Occipital lobe (tissue), 2 donors: ENCODE data around the gene BARHL1. TPM values are rescaled to one million over a fixed set of nuclear protein-coding genes. Genes with fewer than 3 reads are reported as not detected.

Experiments used
- DNase-seq: peaks from one replicate; lab custom pipeline; 2025; lab: John Stamatoyannopoulos, UW
- total RNA-seq: library from RNA; depleted of rRNA; stranded (reverse); fragments of >200 nt; gene quantifications from one replicate; pipeline ENCODE4 v1.2.3, GENCODE V29; 2014

BARHL1 gene
- not detected for total RNA-seq

DNA sequence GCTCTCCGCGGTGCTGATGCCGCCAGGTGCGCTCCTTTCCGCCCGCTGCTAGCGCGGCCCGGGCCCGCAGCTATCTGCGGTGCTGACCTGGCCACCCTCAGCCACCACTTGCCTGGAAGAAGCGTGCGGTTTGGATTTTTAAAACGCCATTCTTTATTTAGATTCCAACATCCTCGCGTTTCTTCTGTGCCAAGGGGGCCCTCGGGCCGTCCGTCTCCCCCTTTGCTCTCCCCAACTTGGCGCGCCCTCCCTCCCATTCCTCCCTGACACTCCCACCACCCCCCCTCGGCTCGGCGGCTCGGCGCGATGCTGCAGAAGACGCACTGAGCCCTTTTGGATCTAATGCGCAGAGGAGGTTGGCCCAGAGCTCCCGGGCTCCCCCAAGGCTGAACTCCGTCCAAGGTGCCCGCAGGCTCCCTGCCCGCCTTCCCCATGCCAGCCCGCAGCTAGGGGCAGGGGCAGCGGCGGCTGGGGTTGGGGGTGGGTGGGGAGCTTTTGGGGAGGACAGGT is at the start of gene BARHL1:
TSS of gene BARHL1 (plus strand) at position 331 of the 510 bp plus-strand sequence. CDS start 192 bp downstream, outside the sequence.
- no peak for DNase-seq

DNA sequence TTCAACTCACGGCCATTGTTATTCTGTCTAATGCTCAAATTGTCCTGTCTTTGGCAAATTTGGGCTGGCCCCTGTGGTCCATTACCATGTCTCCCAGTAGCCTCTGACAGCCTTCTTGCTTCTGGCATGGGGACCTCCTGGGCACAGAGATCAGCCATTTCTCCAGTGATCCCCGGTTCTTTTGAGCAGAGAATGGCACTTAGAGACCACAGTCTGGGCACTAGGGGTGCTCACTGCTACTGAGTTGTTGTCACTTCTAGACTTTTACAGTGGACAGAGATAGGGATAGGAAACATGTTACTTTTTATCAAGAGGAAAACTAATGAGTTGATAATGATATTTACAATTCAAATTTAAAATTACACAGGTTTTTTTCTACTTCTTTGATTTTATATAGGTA is 47.6 kb upstream of the BARHL1 start:
- DNase-seq = no peak

DNA sequence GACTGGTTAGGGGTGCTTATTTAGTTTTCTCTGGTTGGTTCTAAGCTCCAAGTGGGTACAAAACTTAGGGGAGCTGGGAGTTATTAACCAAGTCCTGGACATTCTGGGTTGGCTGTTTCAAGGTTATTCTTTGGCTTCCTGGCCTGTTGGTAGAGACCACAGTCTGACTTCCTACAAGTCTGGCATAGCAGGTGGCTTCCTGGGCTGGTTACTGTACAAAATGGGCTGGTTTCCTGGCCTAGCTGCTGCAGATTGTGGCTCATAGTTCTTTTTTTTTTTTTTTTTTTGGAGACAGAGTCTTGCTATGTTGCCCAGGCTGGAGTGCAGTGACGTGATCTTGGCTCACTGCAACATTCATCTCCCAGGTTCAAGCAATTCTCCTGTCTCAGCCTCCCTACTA is 46.3 kb upstream of the BARHL1 start:
- DNase-seq = no peak

DNA sequence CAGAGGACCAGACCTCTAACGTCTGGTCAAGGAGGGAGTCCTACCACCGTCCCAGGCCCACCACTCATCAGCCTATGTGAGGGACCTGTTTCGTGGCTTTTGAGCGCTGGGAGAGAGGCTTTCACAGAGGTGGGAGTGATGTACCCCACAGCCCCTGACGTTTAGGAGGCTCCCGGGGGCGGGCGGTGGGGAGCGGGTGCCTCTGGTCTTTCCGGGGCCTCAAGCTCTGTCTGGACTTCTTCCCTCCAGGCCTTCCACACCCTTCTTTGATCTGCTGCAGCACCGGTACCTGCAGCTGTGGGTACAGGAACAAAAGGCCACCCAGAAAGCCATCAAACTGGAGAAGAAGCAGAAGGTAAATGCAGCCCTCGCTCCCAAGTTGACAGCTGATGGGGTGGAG is 45.1 kb upstream of the BARHL1 start:
- no peak for DNase-seq

DNA sequence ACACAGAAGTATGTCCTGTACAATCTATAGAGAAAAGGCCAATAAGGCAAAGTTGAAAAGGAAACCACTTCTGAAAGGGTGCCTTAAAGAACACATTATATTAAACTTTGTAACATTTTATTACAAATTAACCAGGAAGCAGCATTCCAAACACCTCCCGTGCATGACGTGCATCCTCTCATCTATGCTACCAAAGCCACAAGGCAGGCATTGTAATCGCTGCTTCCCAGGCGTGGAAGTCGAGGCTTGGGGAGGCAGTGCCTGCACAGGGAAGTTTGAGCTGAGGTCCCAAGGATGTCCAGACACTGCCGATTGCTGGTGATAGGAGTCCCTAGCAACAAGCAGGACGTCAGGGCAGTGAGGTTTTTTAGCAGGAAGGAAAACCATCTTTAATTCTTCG is 44.3 kb upstream of the BARHL1 start:
- DNase-seq = no peak

DNA sequence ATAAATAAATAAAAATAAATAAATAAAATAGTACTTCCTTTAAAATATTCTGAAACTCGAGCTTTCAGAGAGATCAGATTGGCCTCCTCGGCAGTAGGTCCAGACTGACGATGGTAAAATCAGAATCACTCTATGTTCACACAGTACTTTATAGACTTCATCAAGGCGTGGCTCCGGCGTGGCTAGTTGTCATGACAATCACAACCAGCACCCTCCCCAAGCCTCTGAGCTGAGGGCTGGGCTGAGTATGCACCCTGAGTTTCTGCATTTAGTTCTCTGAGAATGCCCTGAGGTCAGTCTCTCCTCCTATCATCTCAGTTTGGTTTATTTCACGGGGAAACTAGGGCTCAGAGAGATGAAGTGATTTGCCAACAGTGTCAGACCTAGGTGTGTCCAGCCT is 43.3 kb upstream of the BARHL1 start:
- no peak for DNase-seq

DNA sequence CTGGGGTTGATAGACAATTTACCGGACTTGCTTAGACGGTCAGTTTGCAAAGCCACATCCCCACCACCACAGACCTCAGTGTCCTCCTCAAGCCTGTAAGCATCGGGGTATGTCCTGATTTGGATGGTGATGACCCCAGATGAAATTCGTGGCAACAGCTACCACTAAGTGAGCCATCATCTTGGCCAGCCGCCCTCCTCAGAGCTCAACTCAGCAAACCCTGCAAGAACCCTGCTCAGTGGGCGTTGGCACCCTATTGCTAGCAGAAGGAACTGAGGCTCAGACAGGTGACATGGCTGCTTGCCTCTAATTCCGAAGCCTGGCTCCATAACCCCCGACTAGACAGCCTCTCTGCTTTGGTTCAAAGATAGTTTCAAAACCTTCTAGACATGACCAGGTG is 41.4 kb upstream of the BARHL1 start:
- DNase-seq = no peak

DNA sequence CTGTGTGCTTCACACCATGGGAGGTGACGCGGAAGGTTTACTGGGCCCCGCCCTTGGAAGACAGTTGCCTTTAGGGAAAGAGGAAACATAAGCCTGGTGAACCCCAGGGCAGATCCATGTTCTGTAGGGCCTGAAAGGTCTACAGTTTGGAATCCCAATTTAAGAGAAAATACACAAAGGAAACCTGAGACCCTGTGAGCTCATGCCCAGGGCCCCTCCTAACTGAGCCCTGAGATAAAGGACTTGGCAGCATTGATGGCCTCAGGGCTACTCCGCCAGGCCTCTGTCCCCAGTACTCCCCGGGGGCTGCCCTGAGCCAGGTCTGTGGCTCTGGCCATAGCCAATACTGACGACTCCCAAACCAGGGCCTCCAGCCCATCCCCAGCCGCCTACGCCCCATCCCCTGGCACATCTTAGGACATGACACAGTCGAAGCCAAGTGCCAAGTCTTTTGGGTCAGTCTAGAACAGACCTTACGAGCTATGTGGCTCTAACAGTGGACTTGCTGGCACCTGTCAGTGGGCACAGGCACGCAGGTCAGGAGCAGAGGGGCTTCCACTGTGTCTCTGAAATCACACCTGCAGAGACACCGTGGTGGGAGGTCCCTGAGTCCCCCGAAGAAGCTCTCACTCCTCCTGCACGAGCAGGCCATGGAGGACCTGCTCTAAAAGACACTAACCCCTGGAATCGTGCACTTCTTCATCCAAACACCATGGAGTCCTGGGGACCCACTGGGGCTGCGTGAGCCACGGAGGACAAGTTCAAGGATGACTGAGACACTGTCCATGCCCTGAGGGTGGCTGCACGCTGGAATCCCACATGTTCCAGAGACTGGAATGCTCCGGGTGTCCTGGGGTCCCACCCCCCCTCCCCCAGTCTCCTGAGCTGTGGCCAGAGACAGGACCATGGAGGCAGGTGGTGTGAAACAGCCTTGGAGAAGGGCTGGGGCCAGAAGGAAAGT is 40.3 kb upstream of the BARHL1 start:
- no peak for DNase-seq

DNA sequence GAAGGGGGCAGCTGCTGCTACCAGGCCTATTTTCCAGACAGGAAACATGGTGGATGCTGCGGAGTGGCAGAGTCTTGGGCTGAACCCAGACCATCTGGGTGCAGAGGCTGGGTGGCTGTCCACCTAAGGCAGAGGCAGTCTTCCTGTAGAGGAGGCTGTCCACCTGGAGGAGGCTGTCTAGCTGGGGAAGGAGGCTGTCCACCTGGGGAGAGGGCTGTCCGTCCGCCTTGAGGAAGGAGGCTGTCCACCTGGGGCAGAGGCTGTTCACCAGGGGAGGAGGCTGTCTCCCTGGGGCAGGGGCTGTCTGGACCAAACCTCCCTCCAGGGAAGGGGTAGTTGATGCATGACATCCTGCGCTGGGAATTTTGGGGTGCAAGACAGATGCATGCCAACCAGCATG is 39.2 kb upstream of the BARHL1 start:
- DNase-seq = no peak

DNA sequence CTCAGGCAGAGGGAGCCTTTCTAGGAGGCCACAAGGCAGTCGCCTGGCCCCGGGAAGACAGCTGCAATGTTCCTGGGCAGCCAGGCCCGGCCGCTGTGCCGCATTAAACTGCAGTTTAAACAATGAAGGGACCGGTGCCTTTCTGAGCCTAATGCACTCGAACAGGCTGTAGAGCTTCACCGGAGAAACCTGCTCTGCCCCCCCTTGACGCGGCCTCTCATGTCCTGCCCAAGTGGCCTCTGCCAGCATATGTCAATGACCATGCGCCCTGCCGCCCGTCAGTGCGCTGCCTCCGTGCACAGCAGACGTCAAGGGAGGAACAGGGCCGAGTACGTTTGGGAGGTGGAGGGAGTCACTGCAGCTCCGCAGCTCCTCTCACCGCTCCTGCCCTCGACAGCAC is 38.4 kb upstream of the BARHL1 start:
- DNase-seq = no peak

DNA sequence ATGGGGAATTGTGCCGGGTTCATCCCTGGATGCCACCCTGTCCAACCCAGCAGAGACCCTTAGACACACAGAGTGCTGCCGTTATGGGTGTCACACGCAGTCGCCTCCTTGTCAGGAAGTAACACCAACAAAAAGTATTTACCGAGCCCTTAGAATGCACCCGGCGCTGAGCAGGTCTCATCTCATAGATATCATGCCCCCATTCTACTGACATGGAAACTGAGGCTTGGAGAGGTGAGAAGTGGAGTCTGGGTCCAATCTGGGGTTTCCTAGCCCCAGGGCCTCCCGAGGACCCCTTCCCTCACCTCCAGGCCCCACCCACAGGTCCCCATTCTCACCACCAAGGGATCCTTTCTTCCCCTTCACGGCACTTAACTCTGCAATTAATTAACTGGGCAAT is 36.8 kb upstream of the BARHL1 start:
- DNase-seq = no peak

DNA sequence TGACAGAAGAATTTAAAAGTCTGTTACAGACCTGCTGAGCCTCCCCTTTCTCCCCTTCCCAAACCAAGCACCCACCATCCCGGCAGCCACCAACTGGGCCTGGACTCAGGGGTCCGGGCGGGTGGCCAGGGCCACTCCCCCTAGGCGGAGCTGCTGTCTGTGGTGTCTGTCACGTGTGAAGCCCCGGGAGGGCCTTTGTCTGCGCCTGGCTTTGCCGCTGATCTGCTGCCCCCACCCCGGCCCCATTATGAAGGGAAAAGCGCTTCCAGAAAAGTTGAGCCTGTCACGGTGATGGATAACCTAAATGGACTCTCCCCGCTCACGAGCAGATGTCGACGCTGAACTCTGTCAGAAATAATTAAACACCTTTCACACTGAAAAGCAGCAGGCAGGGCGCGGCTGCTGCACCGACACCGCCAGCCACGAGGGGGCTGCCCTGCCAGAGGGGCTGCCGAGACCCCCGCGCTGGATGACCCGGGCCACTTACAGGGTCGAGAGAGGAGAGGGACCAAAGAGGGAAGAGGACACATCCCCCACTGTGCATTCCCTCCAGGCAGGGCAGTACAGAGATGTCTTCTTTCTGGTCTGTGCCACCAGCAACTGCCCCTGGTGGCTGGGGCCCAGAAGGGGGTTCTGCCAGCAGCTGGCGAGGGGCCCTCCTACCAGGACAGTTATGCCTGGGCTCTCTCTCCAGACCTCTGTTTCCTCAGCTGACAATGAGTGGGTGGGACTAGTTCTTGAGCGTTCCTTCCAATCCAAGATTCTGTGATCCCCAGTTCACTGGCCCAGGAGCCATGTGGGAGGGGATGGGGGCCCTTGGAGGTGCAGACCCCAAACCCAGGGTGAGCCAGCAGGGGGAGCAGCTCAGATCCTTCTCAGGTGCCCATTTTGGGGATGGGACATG is 36.0 kb upstream of the BARHL1 start:
- no peak for DNase-seq

DNA sequence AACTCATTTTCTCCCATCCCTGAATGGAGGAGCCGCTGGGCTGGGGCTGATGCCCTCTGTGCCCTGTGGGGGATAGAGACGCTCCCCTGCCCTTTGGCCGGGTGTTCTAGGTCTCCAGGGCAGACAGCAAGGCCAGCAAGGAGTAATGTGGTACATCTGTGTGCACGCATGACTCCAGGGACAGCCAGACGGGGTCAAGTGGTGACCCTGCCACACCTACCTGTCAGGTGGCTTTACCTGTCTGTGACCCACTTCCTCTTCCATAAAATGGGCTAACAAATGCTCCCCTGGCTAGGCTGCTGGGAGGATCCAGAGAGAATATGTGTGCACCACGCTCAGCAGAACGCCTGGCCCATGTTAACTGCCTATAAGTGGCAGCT is 35.4 kb upstream of the BARHL1 start:
- DNase-seq = no peak

DNA sequence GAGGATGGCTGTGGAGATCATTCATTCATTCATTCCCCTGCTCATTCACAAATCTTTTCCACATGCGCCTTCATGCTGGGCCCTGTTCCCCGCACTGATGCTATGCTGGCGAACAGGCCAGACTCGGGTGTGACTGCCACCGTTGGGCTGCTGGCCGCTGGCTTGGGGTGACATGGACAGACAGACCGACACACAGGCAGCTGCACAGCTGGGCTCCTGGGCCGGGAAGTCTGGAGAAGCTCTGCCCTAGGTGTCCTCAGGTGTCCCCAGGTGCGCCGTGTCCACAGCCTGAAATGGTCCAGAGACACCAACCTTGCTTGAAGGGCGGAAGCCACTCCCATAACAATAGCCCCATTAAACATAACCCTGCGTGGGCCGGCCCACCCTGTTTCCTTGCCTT is 35.0 kb upstream of the BARHL1 start:
- no peak for DNase-seq

DNA sequence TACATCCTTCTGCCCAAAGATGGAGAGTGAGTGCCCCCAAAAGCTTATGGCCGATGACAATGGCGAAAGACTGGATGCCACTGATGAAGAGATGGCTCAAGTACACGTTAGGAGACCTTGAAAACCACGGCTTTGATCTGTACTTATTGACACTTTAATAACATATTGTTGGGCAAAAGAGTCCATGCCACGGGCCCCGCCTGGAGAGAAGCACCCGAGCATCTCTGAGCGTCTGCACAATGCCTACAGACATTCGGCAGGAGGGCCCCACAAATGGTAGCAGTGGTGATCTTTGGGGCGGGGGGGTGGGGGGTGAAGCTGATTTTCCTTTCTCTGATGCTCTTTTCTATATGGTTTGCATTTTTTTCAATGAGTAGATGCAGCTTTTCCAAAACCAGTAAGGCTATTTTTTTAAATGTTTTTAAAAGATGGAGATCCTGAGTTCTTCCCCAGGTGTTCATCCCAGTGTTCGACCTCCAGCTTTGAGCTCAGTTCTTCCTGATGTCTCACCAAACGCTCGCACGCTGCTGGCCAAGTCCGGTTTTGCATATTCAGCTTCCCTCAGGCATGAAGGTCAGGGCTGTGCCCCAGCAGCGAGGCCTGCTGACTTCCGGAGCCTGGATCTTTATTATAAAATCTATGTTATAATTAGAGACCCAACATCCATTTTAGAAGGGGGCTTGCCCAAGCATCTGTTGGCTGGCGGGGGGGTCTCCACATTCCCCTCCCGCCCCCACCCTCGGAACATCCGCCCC is 34.3 kb upstream of the BARHL1 start:
- no peak for DNase-seq

DNA sequence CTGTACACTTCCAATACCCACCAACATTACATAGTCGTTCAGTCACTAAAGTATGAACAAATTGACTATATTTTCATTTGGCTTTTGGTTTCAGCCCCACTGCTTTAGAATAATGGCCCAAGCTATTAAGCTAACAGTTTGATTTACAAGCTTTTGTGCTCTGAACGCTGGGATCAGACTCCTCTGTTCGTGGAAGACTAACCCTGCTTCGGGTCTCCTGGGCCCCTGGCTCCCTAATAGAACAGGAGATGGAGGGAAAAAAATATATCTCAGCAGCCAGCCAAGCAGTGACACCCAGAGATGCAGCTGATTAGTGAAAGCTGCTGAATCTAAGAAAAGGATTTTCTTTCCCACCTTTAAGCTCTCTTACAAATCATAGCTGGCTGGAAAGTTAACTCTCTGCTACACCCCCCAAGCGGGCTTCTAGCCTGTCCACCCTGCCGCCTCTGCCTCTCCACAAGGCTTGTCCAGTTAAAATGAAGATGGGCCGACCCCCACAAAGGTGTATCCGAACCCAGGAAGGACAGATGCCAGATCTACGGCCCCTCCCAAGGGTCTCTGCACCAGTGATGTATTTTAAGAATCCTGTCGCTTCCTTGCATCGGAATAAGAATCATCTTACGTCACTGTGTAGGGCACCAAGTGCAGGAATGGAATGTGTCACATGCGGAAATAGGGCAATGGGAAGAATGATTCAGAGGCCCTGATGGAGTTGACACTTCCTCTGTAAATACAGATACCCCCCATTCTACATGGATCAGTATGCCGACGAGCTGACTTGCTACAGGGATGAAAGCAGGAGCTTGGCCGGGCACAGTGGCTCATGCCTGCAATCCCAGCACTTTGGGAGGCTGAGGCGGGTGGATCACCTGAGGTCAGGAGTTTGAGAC is 33.4 kb upstream of the BARHL1 start:
- DNase-seq = no peak

DNA sequence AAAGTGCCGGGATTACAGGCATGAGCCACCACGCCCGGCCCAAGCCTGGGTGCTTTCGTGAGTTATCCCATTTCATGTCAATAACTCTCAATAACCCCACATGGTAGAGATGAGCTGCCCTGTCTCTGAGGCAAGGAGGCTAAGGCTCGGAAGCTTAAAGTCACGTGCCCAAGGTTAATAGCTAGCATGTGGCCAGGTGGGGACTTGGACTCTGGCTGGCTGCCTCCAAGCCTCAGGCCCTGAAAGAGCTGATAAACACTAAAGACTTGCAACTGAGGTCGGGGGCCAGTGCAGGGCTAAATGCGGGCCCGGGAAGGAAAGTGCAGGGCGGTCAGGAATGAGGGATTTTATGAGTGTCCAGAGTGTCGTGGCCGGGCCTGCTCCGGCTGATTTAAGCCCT is 30.9 kb upstream of the BARHL1 start:
- DNase-seq = no peak

DNA sequence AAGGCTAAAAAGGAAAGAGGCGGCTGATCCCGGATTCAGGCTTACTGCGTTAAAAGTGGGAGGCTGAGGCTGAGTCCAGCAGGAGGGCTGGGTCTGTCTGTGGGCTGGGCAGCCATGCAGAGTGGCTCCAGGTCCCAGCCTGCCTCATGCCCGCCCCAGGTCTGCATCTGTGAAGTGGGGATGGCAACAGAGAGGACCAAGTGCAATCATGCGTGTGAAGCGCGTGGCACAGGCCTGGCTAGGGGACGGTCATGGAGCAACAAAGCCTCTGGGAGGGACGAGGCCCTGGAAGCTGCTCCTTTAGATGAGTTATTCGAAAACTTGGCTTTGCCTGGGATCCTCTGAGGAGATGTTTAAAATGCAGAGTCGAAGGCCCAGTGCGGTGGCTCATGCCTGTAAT is 30.4 kb upstream of the BARHL1 start:
- no peak for DNase-seq

DNA sequence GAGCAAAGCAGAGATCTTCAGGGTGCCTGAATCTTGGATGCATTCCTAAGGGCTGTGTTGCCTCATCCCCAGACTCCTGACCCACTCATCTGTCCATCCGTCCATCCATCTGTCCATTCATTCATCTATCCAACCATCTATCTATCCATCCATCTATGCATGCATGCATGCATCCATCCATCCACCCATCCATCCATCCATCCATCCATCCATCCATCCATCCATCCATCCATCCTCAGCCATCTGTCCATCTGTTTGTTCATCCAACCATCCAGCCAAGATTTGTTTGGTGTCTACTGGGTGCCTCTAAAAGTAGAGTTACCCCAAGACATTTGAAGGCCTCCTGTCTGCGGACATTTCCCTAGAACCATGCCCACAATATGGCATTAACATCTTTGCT is 27.7 kb upstream of the BARHL1 start:
- DNase-seq = no peak

DNA sequence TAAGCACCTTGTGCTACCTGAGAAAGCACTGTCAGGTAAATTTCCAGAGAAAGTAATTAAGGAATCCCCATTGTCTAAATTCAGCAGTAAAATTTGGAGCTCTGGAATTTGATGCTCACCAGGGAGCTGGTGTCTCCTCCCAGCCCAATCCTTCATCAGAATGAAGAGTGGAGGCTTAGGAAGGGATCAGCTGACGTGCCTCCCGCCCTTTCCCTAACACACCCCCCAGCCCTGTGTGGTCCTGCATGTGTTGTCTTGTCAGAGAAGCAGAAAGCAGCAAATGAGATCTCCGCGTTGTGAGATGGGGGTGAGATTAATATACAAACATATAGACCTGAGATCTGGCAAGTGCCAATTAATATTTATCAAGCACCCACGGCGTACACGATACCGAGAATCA is 26.9 kb upstream of the BARHL1 start:
- no peak for DNase-seq

DNA sequence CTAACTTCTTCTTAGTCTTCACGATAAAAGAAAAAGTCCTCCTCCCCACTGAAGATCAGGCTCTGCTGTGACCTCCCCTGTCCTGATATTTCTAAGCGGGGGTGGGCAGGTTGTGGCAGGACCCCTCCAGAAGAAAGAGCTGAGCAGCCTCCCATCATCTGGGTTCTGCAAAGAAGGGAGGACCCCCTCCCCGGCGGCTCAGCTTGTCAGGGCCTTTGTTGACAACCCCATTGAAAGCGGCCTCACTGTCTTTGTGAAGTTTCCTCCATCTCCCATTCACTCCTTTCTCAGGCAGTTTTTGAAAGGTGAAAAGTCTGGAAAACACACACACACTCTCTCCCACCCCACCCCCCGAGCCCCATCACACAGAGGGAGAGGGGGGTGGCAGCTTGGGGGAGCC is 26.2 kb upstream of the BARHL1 start:
- no peak for DNase-seq
